A549 (cell line): ENCODE data around the gene MAMLD1. TPM values are rescaled to one million over a fixed set of nuclear protein-coding genes. Genes with fewer than 3 reads are reported as not detected.

Experiments
- ATAC-seq, 2 experiments: fragments of 200-7000 bp in 1 of 2; fragments of >200 bp in 1 of 2; cut with Nextera tagmentation in 1 of 2; cut with Tn5 transposase in 1 of 2; 3 replicates each; pipeline versions ENCODE4 v1.8.0 to v1.9.1; 2018 to 2020; ENCODE audit warnings: mild to moderate bottlenecking in 1 of 2, moderate library complexity in 1 of 2
- CTCF ChIA-PET: fragments of 300-600 bp; sonication (Branson Sonifier 250); formaldehyde crosslinking; extraction: SDS; loops from one replicate; lab custom pipeline; 2021; ENCODE audit warnings: antibody characterized with exemption, inconsistent platforms; lab: Yijun Ruan, JAX
- POLR2A ChIA-PET: fragments of 350-600 bp; formaldehyde crosslinking; extraction: SDS; loops from one replicate; lab custom pipeline; 2021; ENCODE audit warnings: antibody characterized with exemption, inconsistent platforms; lab: Yijun Ruan, JAX
- DNase-seq, 2 experiments: peaks; one replicate each; pipeline versions ENCODE4 v3.0.0 to v3.0.0-alpha.2; 2011 to 2016; ENCODE audit warnings: low read depth in 1 of 2, low spot score in 1 of 2
- FAIRE-seq: peaks from 2 replicates; lab custom pipeline; 2011; peaks lifted over from hg19 to GRCh38; lab: Jason Lieb, UNC
- H3K27ac ChIP-seq, 2 experiments: fragments of >200 bp; sonication (Bioruptor Twin); formaldehyde crosslinking; 3 replicates each; pipeline ENCODE4 v1.5.1; 2016 to 2017
- H3K4me1 ChIP-seq: fragments of >200 bp; sonication (Bioruptor Twin); formaldehyde crosslinking; 3 replicates; pipeline ENCODE4 v1.6.1; 2016
- H3K4me2 ChIP-seq: fragments of >200 bp; sonication (Bioruptor Twin); formaldehyde crosslinking; 3 replicates; pipeline ENCODE4 v1.6.1; 2016
- H3K4me3 ChIP-seq: fragments of >200 bp; sonication (Bioruptor Twin); formaldehyde crosslinking; 3 replicates; pipeline ENCODE4 v1.5.1; 2016
- H3K9me3 ChIP-seq: fragments of >200 bp; sonication (Bioruptor Twin); formaldehyde crosslinking; 3 replicates; pipeline ENCODE4 v1.6.1; 2016
- CBX2 ChIP-seq: fragments of 200-600 bp; sonication (generic); IDR thresholded peaks from 2 replicates; pipeline ENCODE4 v1.6.1; 2016; ENCODE audit warnings: low read depth, mild to moderate bottlenecking, borderline replicate concordance
- CBX8 ChIP-seq: fragments of 200-600 bp; sonication (generic); IDR thresholded peaks from 2 replicates; pipeline ENCODE4 v1.6.1; 2016
- CHD2 ChIP-seq: fragments of 150-350 bp; IDR thresholded peaks from 2 replicates; pipeline ENCODE4 v1.6.1; 2014; ENCODE audit warnings: low read length; ENCODE audit not compliant: partially characterized antibody
- FOSB ChIP-seq: fragments of 250-450 bp; sonication (Bioruptor Pico); IDR thresholded peaks from 2 replicates; pipeline ENCODE4 v1.5.0; 2020; ENCODE audit warnings: mild to moderate bottlenecking, moderate library complexity
- HDAC2 ChIP-seq: fragments of 200-600 bp; sonication (generic); IDR thresholded peaks from 2 replicates; pipeline ENCODE4 v1.6.1; 2016
- HOXB13 ChIP-seq: fragments of 250-450 bp; sonication (Bioruptor Pico); IDR thresholded peaks from 2 replicates; pipeline ENCODE4 v1.5.0; 2020; ENCODE audit warnings: low read depth, mild to moderate bottlenecking, moderate library complexity
- JUNB ChIP-seq: fragments of >200 bp; sonication (Bioruptor Twin); formaldehyde crosslinking; IDR thresholded peaks from 2 replicates; pipeline ENCODE4 v1.6.1; 2016
- KDM1A ChIP-seq: fragments of 200-600 bp; sonication (generic); IDR thresholded peaks from 2 replicates; pipeline ENCODE4 v1.6.1; 2016; ENCODE audit warnings: low read depth, mild to moderate bottlenecking
- MAZ ChIP-seq: fragments of 150-350 bp; IDR thresholded peaks from 2 replicates; pipeline ENCODE4 v1.6.1; 2014; ENCODE audit warnings: antibody characterized with exemption, low read depth, low read length, borderline replicate concordance
- MYC ChIP-seq: IDR thresholded peaks from 2 replicates; pipeline ENCODE4 v1.6.1; 2012; ENCODE audit warnings: mild to moderate bottlenecking, inconsistent platforms, low read length, improper control_type of control experiment, borderline replicate concordance
- NFE2L2 ChIP-seq: fragments of 150-350 bp; conservative IDR thresholded peaks from 2 replicates; pipeline ENCODE4 v1.6.1; 2014; ENCODE audit warnings: low read length
- POLR2AphosphoS2 ChIP-seq: conservative IDR thresholded peaks from 2 replicates; pipeline ENCODE4 v1.6.1; 2012; ENCODE audit warnings: low read length, improper control_type of control experiment, inconsistent platforms
- RAD21 ChIP-seq, 2 experiments: fragments of >200 bp in 1 of 2; sonication (Bioruptor Twin) in 1 of 2; formaldehyde crosslinking in 1 of 2; IDR thresholded peaks in 1 of 2; conservative IDR thresholded peaks in 1 of 2; 2 replicates in 1 of 2; 3 replicates in 1 of 2; pipeline ENCODE4 v1.6.1; 2012 to 2018; ENCODE audit warnings: inconsistent platforms in 1 of 2
- RFX5 ChIP-seq: fragments of 450-650 bp; IDR thresholded peaks from 2 replicates; pipeline ENCODE4 v1.7.1; 2014; ENCODE audit warnings: antibody characterized with exemption, mild to moderate bottlenecking, moderate library complexity
- RNF2 ChIP-seq: fragments of 200-600 bp; sonication (generic); IDR thresholded peaks from 2 replicates; pipeline ENCODE4 v1.6.1; 2016; ENCODE audit warnings: low read depth, mild to moderate bottlenecking, antibody characterized with exemption, moderate library complexity, borderline replicate concordance
- SREBF2 ChIP-seq: fragments of 450-650 bp; IDR thresholded peaks from 2 replicates; pipeline ENCODE4 v1.6.1; 2014; ENCODE audit warnings: mild to moderate bottlenecking, moderate library complexity
- WGBS: methylation state at CpG from one replicate; pipeline ENCODE4 v1.1.6; 2017; ENCODE audit errors: missing lambda C conversion rate; 5-methylcytosine and 5-hydroxymethylcytosine counted together
- polyA plus RNA-seq, 4 experiments: library from polyadenylated mRNA; depleted of rRNA in 3 of 4; stranded (reverse); fragments of >200 nt; fragmentation: RNase III in 1 of 4; extraction: RNeasy Plus Mini Kit Qiagen cat#74134 plus additional on column Dnase treatment in 1 of 4; gene quantifications; 2 replicates in 3 of 4; 3 replicates in 1 of 4; pipeline ENCODE4 v1.2.3, GENCODE V29; 2011 to 2017
- TF ChIP-seq, protein P1 (sequence below): fragments of >200 bp; sonication (Bioruptor Twin); formaldehyde crosslinking; IDR thresholded peaks from 3 replicates; pipeline ENCODE4 v1.5.1; 2016
- TF ChIP-seq, protein P2 (sequence below): IDR thresholded peaks from 2 replicates; pipeline ENCODE4 v1.6.1; 2012
- TF ChIP-seq, protein P3 (sequence below): fragments of >200 bp; sonication (Bioruptor Twin); formaldehyde crosslinking; IDR thresholded peaks from 2 replicates; pipeline ENCODE4 v1.6.1; 2016
- TF ChIP-seq, protein P4 (sequence below): fragments of 450-650 bp; IDR thresholded peaks from 2 replicates; pipeline ENCODE4 v1.6.1; 2014; ENCODE audit warnings: antibody characterized with exemption
- TF ChIP-seq, protein P5 (sequence below): IDR thresholded peaks from 2 replicates; pipeline ENCODE4 v1.6.1; 2012; ENCODE audit warnings: low read depth, borderline replicate concordance
- TF ChIP-seq, protein P6 (sequence below): fragments of 250-450 bp; sonication (Bioruptor Pico); IDR thresholded peaks from 2 replicates; pipeline ENCODE4 v1.5.0; 2021; ENCODE audit warnings: mild to moderate bottlenecking, moderate library complexity, borderline replicate concordance

MAMLD1 gene
- polyA plus RNA-seq, 2 of the 4 experiments (the other 2 are of a cell fraction): 1.2 to 2.3 TPM

DNA sequence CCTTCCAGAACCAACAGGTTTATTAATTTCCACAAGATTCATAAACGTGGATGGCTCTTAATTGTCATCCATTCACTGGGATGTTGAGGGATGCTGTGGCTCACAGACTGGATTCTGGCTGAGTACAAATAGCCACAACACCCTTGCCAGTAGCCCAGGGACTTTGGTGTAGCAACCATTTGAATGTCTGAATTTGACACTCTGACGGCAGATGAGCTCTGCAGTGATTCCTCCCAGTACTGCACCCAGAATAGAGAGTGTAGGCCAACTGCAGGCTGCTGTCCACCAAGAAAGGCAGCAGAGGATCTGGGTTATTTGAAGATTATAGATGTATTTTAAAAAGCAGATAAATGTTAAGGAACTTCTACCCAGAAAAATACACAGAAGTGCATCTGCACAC lies 15.6 kb upstream of the MAMLD1 start:
- TF ChIP-seq, protein P1, sequence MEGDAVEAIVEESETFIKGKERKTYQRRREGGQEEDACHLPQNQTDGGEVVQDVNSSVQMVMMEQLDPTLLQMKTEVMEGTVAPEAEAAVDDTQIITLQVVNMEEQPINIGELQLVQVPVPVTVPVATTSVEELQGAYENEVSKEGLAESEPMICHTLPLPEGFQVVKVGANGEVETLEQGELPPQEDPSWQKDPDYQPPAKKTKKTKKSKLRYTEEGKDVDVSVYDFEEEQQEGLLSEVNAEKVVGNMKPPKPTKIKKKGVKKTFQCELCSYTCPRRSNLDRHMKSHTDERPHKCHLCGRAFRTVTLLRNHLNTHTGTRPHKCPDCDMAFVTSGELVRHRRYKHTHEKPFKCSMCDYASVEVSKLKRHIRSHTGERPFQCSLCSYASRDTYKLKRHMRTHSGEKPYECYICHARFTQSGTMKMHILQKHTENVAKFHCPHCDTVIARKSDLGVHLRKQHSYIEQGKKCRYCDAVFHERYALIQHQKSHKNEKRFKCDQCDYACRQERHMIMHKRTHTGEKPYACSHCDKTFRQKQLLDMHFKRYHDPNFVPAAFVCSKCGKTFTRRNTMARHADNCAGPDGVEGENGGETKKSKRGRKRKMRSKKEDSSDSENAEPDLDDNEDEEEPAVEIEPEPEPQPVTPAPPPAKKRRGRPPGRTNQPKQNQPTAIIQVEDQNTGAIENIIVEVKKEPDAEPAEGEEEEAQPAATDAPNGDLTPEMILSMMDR: no peak
- no peak for TF ChIP-seq NFE2L2
- no peak for TF ChIP-seq CHD2
- ATAC-seq: no peak
- Histone ChIP-seq H3K9me3 (no peaks in the 10 kb centered on the region), H3K27ac (no peak overlapping the region), H3K4me1 (no peaks in the 10 kb centered on the region), H3K4me2 (no peak overlapping the region), H3K4me3 (no peak overlapping the region)
- ChIA-PET POLR2A (no interaction called here), CTCF (no interaction called here)
- no peak for FAIRE-seq
- no peak for DNase-seq
- 53% methylated on average over 2 of the region's 2 CpGs for WGBS

DNA sequence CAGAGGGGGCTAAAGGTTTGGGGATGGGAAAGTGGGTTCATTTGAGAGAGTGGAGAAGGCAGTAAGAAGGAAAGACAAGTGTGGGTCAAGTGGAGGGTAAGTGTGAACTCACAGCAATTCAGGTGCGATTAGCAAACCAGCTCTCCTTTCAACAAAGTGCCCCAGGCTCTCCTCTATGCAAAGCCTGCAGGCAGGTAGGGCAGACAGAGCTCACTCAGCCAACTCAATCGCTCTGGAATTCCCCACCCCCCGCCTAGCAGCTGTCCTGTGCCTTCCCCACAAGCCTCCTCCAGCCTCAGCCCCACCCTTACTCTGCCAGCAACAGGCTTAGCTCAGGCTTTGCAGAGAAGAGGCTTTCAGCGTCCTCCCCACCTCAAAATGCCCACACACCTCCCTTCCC lies 14.8 kb upstream of the MAMLD1 start:
- H3K4me1 ChIP-seq: no peaks in the 10 kb centered on the region
- no peak overlapping the region for H3K4me3 ChIP-seq
- WGBS: 7% methylated on average over 4 of the region's 4 CpGs
- DNase-seq (no peak), ATAC-seq (peak in 1 of 2 experiments; percentile 33; a peak in 1 of 6 replicates), FAIRE-seq (no peak)
- CTCF ChIA-PET: no interaction called here
- POLR2A ChIA-PET: no interaction called here
- H3K27ac ChIP-seq: no peak overlapping the region
- no peak for TF ChIP-seq RAD21 (conservative IDR thresholded peaks at IDR 0.05 in 1 of 2, IDR thresholded peaks at IDR 0.05 in 1 of 2)
- TF ChIP-seq, protein P2, sequence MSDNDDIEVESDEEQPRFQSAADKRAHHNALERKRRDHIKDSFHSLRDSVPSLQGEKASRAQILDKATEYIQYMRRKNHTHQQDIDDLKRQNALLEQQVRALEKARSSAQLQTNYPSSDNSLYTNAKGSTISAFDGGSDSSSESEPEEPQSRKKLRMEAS: no peak
- no peak for TF ChIP-seq CBX2
- no peak for TF ChIP-seq CBX8
- TF ChIP-seq, protein P3, sequence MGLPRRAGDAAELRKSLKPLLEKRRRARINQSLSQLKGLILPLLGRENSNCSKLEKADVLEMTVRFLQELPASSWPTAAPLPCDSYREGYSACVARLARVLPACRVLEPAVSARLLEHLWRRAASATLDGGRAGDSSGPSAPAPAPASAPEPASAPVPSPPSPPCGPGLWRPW: no peak
- TF ChIP-seq, protein P4, sequence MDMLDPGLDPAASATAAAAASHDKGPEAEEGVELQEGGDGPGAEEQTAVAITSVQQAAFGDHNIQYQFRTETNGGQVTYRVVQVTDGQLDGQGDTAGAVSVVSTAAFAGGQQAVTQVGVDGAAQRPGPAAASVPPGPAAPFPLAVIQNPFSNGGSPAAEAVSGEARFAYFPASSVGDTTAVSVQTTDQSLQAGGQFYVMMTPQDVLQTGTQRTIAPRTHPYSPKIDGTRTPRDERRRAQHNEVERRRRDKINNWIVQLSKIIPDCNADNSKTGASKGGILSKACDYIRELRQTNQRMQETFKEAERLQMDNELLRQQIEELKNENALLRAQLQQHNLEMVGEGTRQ: no peak
- no peak for TF ChIP-seq SREBF2
- TF ChIP-seq RNF2: no peak
- no peak for TF ChIP-seq HOXB13 (CRISPR knock-in tag)
- TF ChIP-seq FOSB: no peak
- no peak for TF ChIP-seq POLR2AphosphoS2
- TF ChIP-seq, protein P5, sequence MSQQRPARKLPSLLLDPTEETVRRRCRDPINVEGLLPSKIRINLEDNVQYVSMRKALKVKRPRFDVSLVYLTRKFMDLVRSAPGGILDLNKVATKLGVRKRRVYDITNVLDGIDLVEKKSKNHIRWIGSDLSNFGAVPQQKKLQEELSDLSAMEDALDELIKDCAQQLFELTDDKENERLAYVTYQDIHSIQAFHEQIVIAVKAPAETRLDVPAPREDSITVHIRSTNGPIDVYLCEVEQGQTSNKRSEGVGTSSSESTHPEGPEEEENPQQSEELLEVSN: no peak
- TF ChIP-seq, protein P6, sequence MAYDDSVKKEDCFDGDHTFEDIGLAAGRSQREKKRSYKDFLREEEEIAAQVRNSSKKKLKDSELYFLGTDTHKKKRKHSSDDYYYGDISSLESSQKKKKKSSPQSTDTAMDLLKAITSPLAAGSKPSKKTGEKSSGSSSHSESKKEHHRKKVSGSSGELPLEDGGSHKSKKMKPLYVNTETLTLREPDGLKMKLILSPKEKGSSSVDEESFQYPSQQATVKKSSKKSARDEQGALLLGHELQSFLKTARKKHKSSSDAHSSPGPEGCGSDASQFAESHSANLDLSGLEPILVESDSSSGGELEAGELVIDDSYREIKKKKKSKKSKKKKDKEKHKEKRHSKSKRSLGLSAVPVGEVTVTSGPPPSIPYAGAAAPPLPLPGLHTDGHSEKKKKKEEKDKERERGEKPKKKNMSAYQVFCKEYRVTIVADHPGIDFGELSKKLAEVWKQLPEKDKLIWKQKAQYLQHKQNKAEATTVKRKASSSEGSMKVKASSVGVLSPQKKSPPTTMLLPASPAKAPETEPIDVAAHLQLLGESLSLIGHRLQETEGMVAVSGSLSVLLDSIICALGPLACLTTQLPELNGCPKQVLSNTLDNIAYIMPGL (CRISPR knock-in tag): no peak
- no peak for TF ChIP-seq RFX5
- no peak for TF ChIP-seq HDAC2
- no peak for TF ChIP-seq MAZ
- TF ChIP-seq JUNB: no peak
- no peak for TF ChIP-seq MYC
- no peak for TF ChIP-seq KDM1A
- H3K9me3 ChIP-seq: no peaks in the 10 kb centered on the region
- no peak overlapping the region for H3K4me2 ChIP-seq
